Left lung (tissue), 14 donors: Measurements from ENCODE around the gene TNFSF18. TPM values are rescaled to one million over a fixed set of nuclear protein-coding genes. Genes with fewer than 3 reads are reported as not detected.

Experiments used
- ATAC-seq: fragments of 200-7000 bp; cut with Tn5 transposase; one replicate; pipeline ENCODE4 v1.9.1; 2020; ENCODE audit warnings: moderate library complexity
- DNase-seq, 4 donors: peaks; one replicate each; pipeline ENCODE4 v3.0.0-alpha.2; 2013 to 2020
- H3K27ac ChIP-seq, 2 donors: fragments of 200-600 bp; sonication (generic) in 1 of 2; one replicate each; pipeline versions ENCODE4 v1.5.0 to v1.8.0; 2020 to 2021
- H3K27me3 ChIP-seq, 2 donors: fragments of 200-600 bp; sonication (generic) in 1 of 2; one replicate each; pipeline versions ENCODE4 v1.5.0 to v1.8.0; 2020 to 2021
- H3K36me3 ChIP-seq, 2 donors: fragments of 200-600 bp; sonication (generic) in 1 of 2; one replicate each; pipeline versions ENCODE4 v1.5.0 to v1.8.0; 2020 to 2021
- H3K4me1 ChIP-seq, 2 donors: fragments of 200-600 bp; one replicate each; pipeline ENCODE4 v1.8.0; 2021
- H3K4me3 ChIP-seq, 2 donors: fragments of 200-600 bp; sonication (generic) in 1 of 2; one replicate each; pipeline versions ENCODE4 v1.5.0 to v1.8.0; 2020 to 2021; ENCODE audit warnings: mild to moderate bottlenecking in 1 of 2
- H3K9me3 ChIP-seq, 2 donors: fragments of 200-600 bp; sonication (generic) in 1 of 2; one replicate each; pipeline versions ENCODE4 v1.5.0 to v1.8.0; 2020 to 2021
- intact Hi-C, 2 donors: fragments of 100-400 bp; cut with DNase I; formaldehyde crosslinking; loops; one replicate each; pipeline versions ENCODE4 v1.11.2 to v1.14.2; 2022
- long read RNA-seq, 12 donors: library from polyadenylated mRNA in 2 of 12; unstranded in 2 of 12; transcript quantifications; one replicate each; pipeline ENCODE4 v2.0.0 and lab custom pipeline, GENCODE V29; 2019 to 2026
- polyA plus RNA-seq, 6 donors: library from polyadenylated mRNA; unstranded; fragments of 120-200 nt; gene quantifications; one replicate each; pipeline ENCODE4 v1.2.1, GENCODE V29; 2013; ENCODE audit not compliant: insufficient read length in 6 of 6
- total RNA-seq, 2 donors: library from RNA; stranded (reverse); fragmentation: NEBNext Ultra II Directional; extraction: Animal tissue kit (Norgen Biotek cat#: 25700); gene quantifications; one replicate each; pipeline ENCODE4 v1.2.1, GENCODE V29; 2021
- TF ChIP-seq, protein P1 (sequence below), 2 donors: fragments of 200-600 bp; sonication (generic) in 1 of 2; IDR thresholded peaks; one replicate each; pipeline versions ENCODE4 v1.5.0 to v1.8.0; 2021; ENCODE audit warnings: antibody characterized with exemption in 2 of 2
- donor health status: DM: no; HTN: yes; CAD: no.
- donor health status: DM: no; HTN: no; CAD: no.

The TNFSF18 gene, protein sequence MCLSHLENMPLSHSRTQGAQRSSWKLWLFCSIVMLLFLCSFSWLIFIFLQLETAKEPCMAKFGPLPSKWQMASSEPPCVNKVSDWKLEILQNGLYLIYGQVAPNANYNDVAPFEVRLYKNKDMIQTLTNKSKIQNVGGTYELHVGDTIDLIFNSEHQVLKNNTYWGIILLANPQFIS
- total RNA-seq (under 1 TPM; 0.13 to 0.20 TPM), polyA plus RNA-seq (1 to 10 TPM; 1.2 to 1.8 (median 1.6) TPM)
- long read RNA-seq, donor 1, result 0 reads
- long read RNA-seq, donor 2, result 0 reads
- long read RNA-seq, donor 3, partial matches to known transcripts, result 0 of 1 reads
- long read RNA-seq, donor 3, other reads (novel, unspliced or antisense), result 0 of 1 reads
- long read RNA-seq, donor 4, partial matches to known transcripts, result 0 of 1 reads
- long read RNA-seq, donor 4, other reads (novel, unspliced or antisense), result 0 of 1 reads
- long read RNA-seq, donor 5, result 0 reads
- long read RNA-seq, donor 6, partial matches to known transcripts, result 0 of 1 reads
- long read RNA-seq, donor 6, other reads (novel, unspliced or antisense), result 0 of 1 reads
- long read RNA-seq, donor 7, result 0 reads
- long read RNA-seq, donor 8, result 0 reads
- long read RNA-seq, donor 9, result 0 reads
- long read RNA-seq, donor 10, result 0 reads
- long read RNA-seq, donor 11, result 0 reads
- long read RNA-seq, donor 12, partial matches to known transcripts, result 0 of 1 reads
- long read RNA-seq, donor 12, other reads (novel, unspliced or antisense), result 0 of 1 reads

DNA sequence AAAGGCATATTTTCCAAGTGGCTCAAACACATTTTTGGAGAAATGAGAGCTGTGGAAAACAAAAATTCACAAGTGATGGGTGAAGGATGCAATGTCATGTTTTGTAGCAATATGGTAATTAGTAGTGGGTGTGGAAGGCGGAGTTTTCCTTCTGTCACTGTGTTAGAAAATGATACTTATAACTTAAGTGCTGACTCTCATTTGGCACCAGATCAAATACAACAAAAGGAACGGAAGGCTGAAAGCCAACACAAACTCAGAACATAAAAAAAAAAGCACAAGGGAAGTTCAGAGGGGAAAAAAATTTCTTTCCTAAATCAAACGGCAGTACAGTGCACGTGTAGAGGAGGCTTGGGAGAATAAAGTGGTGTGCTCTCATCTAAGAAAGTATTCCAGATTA is at the start of gene TNFSF18:
TSS of gene TNFSF18 (minus strand) at position 77 of the 400 bp plus-strand sequence. CDS start at position 32, 45 bp downstream.
- Histone ChIP-seq H3K27me3 (no peaks in the 10 kb centered on the region), H3K4me1 (peaks cover 20 to 23% of the 10 kb centered on the region in 2 donors), H3K36me3 (no peaks in the 10 kb centered on the region), H3K9me3 (no peaks in the 10 kb centered on the region), H3K4me3 (no peak within 1 kb of the TSS), H3K27ac (peak within 1 kb of the TSS in 1 of 2 donors; percentile 37)
- intact Hi-C loops, result no loop called here
- TF ChIP-seq, protein P1, sequence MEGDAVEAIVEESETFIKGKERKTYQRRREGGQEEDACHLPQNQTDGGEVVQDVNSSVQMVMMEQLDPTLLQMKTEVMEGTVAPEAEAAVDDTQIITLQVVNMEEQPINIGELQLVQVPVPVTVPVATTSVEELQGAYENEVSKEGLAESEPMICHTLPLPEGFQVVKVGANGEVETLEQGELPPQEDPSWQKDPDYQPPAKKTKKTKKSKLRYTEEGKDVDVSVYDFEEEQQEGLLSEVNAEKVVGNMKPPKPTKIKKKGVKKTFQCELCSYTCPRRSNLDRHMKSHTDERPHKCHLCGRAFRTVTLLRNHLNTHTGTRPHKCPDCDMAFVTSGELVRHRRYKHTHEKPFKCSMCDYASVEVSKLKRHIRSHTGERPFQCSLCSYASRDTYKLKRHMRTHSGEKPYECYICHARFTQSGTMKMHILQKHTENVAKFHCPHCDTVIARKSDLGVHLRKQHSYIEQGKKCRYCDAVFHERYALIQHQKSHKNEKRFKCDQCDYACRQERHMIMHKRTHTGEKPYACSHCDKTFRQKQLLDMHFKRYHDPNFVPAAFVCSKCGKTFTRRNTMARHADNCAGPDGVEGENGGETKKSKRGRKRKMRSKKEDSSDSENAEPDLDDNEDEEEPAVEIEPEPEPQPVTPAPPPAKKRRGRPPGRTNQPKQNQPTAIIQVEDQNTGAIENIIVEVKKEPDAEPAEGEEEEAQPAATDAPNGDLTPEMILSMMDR (IDR thresholded peaks at IDR 0.05), result no peak
- DNase-seq (peak in 1 of 4 donors; percentile 64), ATAC-seq (peak; percentile 64)

DNA sequence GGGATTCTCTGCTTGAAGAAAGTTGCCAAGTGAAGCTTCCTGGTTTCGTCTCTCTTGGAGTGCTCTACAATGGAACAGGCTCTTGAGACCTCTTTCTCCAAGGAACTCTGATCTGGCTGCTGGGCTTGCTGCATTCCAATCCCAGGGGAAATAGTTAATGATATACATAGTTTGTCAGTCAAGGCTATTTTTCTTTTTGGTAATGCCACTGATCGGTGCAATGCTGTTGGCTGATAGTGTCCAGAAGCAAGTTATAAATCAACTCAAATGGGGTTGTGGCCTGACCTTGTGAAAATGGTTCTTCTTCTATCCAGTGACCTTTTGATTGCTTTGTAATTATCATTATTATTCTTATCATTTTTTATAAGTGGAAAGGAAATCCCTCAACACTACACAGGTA is 48.4 kb upstream of the TNFSF18 start:
- no peak overlapping the region for H3K27ac ChIP-seq
- no peak overlapping the region for H3K4me3 ChIP-seq
- peaks cover 0 to 21% of the 10 kb centered on the region in 2 donors for H3K9me3 ChIP-seq
- no peaks in the 10 kb centered on the region for H3K4me1 ChIP-seq
- no peaks in the 10 kb centered on the region for H3K36me3 ChIP-seq
- DNase-seq (no peak), ATAC-seq (peak; percentile 29)
- intact Hi-C loops, result no loop called here
- H3K27me3 ChIP-seq, result no peaks in the 10 kb centered on the region
- TF ChIP-seq, protein P1 (IDR thresholded peaks at IDR 0.05), result no peak

- Histone ChIP-seq H3K9me3 (peaks cover 0 to 10% of the 10 kb centered on the region in 2 donors), H3K27me3 (no peaks in the 10 kb centered on the region), H3K4me3 (no peak overlapping the region), H3K36me3 (no peaks in the 10 kb centered on the region), H3K27ac (no peak overlapping the region), H3K4me1 (no peaks in the 10 kb centered on the region)
- no peak for ATAC-seq
- no peak for DNase-seq
- TF ChIP-seq, protein P1 (IDR thresholded peaks at IDR 0.05), result no peak
- intact Hi-C loops, result no loop called here
Measured at GRCh38 chr1:173098117-173098516, 47.4 kb upstream of the TNFSF18 start.

DNA sequence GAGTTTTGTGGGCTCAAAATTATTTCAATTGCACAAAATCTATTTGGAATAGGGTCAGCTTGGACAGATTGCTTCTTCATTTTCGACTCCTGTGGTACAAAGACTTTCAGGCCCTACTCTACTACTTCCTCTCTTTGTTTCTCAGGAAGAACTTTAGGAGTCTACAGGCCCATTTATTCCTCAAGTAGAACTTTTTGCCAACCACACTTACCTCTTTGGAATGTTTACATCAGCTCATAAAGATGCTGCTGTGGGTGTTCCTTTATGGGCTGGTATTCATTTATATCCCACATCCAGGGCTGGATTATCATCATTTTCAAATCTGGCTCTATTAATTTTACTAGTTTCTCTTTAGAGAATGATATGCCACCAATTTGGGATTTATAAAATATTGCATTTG is 46.3 kb upstream of the TNFSF18 start:
- no peaks in the 10 kb centered on the region for H3K9me3 ChIP-seq
- no peak overlapping the region for H3K27ac ChIP-seq
- ATAC-seq, result no peak
- H3K27me3 ChIP-seq, result no peaks in the 10 kb centered on the region
- intact Hi-C loops, result no loop called here
- TF ChIP-seq, protein P1 (IDR thresholded peaks at IDR 0.05), result no peak
- no peak for DNase-seq
- no peak overlapping the region for H3K4me3 ChIP-seq
- H3K4me1 ChIP-seq, result no peaks in the 10 kb centered on the region
- H3K36me3 ChIP-seq, result no peaks in the 10 kb centered on the region

DNA sequence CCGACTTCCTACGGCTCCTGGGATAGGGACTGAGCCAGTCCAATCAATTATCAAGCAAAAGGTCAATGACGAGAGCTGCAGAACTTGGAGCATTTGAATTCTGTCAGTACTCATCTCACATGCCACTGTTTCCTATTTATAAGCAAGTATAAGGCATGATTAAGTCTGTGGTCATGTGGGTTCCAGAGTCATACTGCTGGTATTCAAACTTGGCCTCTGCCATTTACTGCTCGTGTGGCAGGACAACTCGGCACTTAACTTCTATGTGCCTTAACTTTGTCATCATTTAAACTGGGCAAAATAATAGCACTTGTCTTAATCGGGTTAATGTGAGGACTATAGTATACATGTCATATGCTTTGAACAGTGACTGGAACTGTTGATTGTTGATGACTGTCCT is 44.9 kb upstream of the TNFSF18 start:
- TF ChIP-seq, protein P1 (IDR thresholded peaks at IDR 0.05), result no peak
- H3K9me3 ChIP-seq, result no peaks in the 10 kb centered on the region
- ATAC-seq (no peak), DNase-seq (no peak)
- H3K36me3 ChIP-seq, result no peaks in the 10 kb centered on the region
- H3K4me3 ChIP-seq, result no peak overlapping the region
- no peak overlapping the region for H3K27ac ChIP-seq
- no peaks in the 10 kb centered on the region for H3K4me1 ChIP-seq
- no peaks in the 10 kb centered on the region for H3K27me3 ChIP-seq
- intact Hi-C loops, result no loop called here
